ENCODE results near the gene CD63. TPM values are rescaled to one million over a fixed set of nuclear protein-coding genes. Genes with fewer than 3 reads are reported as not detected.

Gene CD63
- total and polyA plus RNA-seq, 2 of the 13 experiments (the other 11 are each of a cell fraction or from before 2014, with no cell fraction given): 234 to 277 TPM

DNA sequence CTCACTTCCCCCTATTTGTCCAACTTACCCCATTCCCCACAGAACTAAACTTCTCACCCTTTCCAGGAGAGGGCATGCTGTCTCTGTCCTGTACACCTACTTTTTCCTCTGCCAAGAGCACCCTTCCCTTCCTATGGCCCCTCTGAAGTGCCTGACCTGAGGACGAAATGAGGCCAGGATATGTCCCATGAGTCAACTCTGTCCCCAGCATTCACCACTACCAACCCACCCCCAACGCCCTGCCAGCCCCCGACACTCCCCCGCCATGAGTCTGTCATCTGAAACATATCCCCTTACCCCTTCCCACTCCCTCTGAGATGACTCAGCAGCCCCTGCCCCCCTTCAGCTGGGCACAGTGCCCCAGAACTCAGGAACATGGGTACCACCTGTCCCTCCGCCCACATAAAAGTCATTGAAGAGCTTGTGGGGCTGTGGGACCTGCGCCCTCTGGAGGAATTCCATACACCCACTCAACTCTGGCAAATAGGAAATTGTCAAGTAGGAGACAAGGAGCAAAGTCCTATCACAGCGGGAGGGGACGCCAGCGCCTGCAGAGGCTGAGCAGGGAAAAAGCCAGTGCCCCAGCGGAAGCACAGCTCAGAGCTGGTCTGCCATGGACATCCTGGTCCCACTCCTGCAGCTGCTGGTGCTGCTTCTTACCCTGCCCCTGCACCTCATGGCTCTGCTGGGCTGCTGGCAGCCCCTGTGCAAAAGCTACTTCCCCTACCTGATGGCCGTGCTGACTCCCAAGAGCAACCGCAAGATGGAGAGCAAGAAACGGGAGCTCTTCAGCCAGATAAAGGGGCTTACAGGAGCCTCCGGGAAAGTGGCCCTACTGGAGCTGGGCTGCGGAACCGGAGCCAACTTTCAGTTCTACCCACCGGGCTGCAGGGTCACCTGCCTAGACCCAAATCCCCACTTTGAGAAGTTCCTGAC, 47.4 kb downstream of the CD63 start (continued):
- TF ChIP-seq, protein P1, sequence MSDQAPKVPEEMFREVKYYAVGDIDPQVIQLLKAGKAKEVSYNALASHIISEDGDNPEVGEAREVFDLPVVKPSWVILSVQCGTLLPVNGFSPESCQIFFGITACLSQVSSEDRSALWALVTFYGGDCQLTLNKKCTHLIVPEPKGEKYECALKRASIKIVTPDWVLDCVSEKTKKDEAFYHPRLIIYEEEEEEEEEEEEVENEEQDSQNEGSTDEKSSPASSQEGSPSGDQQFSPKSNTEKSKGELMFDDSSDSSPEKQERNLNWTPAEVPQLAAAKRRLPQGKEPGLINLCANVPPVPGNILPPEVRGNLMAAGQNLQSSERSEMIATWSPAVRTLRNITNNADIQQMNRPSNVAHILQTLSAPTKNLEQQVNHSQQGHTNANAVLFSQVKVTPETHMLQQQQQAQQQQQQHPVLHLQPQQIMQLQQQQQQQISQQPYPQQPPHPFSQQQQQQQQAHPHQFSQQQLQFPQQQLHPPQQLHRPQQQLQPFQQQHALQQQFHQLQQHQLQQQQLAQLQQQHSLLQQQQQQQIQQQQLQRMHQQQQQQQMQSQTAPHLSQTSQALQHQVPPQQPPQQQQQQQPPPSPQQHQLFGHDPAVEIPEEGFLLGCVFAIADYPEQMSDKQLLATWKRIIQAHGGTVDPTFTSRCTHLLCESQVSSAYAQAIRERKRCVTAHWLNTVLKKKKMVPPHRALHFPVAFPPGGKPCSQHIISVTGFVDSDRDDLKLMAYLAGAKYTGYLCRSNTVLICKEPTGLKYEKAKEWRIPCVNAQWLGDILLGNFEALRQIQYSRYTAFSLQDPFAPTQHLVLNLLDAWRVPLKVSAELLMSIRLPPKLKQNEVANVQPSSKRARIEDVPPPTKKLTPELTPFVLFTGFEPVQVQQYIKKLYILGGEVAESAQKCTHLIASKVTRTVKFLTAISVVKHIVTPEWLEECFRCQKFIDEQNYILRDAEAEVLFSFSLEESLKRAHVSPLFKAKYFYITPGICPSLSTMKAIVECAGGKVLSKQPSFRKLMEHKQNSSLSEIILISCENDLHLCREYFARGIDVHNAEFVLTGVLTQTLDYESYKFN (CRISPR knock-in tag; conservative IDR thresholded peaks at IDR 0.05): peak; percentile 76
- peak; percentile 62 for TF ChIP-seq RAD21 (CRISPR knock-in tag; IDR thresholded peaks at IDR 0.05)
- TF ChIP-seq RBM39 (IDR thresholded peaks at IDR 0.05; ENCODE audit: low read depth, low read length, poor library complexity, severe bottlenecking): no peak
- TF ChIP-seq, protein P2, sequence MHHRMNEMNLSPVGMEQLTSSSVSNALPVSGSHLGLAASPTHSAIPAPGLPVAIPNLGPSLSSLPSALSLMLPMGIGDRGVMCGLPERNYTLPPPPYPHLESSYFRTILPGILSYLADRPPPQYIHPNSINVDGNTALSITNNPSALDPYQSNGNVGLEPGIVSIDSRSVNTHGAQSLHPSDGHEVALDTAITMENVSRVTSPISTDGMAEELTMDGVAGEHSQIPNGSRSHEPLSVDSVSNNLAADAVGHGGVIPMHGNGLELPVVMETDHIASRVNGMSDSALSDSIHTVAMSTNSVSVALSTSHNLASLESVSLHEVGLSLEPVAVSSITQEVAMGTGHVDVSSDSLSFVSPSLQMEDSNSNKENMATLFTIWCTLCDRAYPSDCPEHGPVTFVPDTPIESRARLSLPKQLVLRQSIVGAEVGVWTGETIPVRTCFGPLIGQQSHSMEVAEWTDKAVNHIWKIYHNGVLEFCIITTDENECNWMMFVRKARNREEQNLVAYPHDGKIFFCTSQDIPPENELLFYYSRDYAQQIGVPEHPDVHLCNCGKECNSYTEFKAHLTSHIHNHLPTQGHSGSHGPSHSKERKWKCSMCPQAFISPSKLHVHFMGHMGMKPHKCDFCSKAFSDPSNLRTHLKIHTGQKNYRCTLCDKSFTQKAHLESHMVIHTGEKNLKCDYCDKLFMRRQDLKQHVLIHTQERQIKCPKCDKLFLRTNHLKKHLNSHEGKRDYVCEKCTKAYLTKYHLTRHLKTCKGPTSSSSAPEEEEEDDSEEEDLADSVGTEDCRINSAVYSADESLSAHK (CRISPR knock-in tag; IDR thresholded peaks at IDR 0.05; ENCODE audit: borderline replicate concordance): no peak
- no peak for TF ChIP-seq FOXP1 (IDR thresholded peaks at IDR 0.05)
- peak; percentile 13; the same call in 1 of the 2 replicates for TF ChIP-seq FOXP1 (CRISPR knock-in tag; IDR thresholded peaks at IDR 0.05)
- TF ChIP-seq, protein P3, sequence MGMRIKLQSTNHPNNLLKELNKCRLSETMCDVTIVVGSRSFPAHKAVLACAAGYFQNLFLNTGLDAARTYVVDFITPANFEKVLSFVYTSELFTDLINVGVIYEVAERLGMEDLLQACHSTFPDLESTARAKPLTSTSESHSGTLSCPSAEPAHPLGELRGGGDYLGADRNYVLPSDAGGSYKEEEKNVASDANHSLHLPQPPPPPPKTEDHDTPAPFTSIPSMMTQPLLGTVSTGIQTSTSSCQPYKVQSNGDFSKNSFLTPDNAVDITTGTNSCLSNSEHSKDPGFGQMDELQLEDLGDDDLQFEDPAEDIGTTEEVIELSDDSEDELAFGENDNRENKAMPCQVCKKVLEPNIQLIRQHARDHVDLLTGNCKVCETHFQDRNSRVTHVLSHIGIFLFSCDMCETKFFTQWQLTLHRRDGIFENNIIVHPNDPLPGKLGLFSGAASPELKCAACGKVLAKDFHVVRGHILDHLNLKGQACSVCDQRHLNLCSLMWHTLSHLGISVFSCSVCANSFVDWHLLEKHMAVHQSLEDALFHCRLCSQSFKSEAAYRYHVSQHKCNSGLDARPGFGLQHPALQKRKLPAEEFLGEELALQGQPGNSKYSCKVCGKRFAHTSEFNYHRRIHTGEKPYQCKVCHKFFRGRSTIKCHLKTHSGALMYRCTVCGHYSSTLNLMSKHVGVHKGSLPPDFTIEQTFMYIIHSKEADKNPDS (CRISPR knock-in tag; IDR thresholded peaks at IDR 0.05): 0 out of 2 replicates have a peak, but pooled peaks have one; percentile 49
- no peak for TF ChIP-seq ADNP (CRISPR knock-in tag; IDR thresholded peaks at IDR 0.05)
- peak; percentile 22; the same call in 1 of the 2 replicates for TF ChIP-seq HOMEZ (CRISPR knock-in tag; IDR thresholded peaks at IDR 0.05; ENCODE audit: low read depth)
- peak; percentile 23; the same call in 1 of the 2 replicates for TF ChIP-seq ZNF652 (CRISPR knock-in tag; IDR thresholded peaks at IDR 0.05; ENCODE audit: borderline replicate concordance, low read depth)
- TF ChIP-seq MIER3 (CRISPR knock-in tag; IDR thresholded peaks at IDR 0.05; ENCODE audit: borderline replicate concordance): peak; percentile 57; the same call in 1 of the 2 replicates
- TF ChIP-seq TSC22D2 (CRISPR knock-in tag; IDR thresholded peaks at IDR 0.05; ENCODE audit: borderline replicate concordance): no peak
- TF ChIP-seq, protein P4, sequence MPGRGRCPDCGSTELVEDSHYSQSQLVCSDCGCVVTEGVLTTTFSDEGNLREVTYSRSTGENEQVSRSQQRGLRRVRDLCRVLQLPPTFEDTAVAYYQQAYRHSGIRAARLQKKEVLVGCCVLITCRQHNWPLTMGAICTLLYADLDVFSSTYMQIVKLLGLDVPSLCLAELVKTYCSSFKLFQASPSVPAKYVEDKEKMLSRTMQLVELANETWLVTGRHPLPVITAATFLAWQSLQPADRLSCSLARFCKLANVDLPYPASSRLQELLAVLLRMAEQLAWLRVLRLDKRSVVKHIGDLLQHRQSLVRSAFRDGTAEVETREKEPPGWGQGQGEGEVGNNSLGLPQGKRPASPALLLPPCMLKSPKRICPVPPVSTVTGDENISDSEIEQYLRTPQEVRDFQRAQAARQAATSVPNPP (CRISPR knock-in tag; IDR thresholded peaks at IDR 0.05): no peak; the same call in 1 of the 2 replicates
- TF ChIP-seq TCF7L2 (IDR thresholded peaks at IDR 0.05; ENCODE audit: low read depth, low read length): no peak

All from HepG2 (cell line).